B cell (primary cell): ENCODE results near the gene GFM2.

Experiments used
- CTCF ChIP-seq: fragments of 200-600 bp; IDR thresholded peaks from one replicate; pipeline ENCODE4 v1.8.0; 2022; ENCODE audit warnings: antibody characterized with exemption, mild to moderate bottlenecking
- EZH2 ChIP-seq: IDR thresholded peaks from 2 replicates; pipeline ENCODE4 v1.6.1; 2012; ENCODE audit warnings: borderline replicate concordance, low read depth, mild to moderate bottlenecking, moderate library complexity, low read length; ENCODE audit not compliant: insufficient read depth, poor library complexity, severe bottlenecking

GRCh38 chr5:74761241-74761640 lies 5.7 kb downstream of the GFM2 start:
- TF ChIP-seq CTCF (no peak), EZH2 (no peak)
